ENCODE measurements around the gene SLC2A4RG. TPM values are rescaled to one million over a fixed set of nuclear protein-coding genes. Genes with fewer than 3 reads are reported as not detected.

SLC2A4RG gene
- total RNA-seq, 1 experiment from 2014 or later, result 18.6 TPM

DNA sequence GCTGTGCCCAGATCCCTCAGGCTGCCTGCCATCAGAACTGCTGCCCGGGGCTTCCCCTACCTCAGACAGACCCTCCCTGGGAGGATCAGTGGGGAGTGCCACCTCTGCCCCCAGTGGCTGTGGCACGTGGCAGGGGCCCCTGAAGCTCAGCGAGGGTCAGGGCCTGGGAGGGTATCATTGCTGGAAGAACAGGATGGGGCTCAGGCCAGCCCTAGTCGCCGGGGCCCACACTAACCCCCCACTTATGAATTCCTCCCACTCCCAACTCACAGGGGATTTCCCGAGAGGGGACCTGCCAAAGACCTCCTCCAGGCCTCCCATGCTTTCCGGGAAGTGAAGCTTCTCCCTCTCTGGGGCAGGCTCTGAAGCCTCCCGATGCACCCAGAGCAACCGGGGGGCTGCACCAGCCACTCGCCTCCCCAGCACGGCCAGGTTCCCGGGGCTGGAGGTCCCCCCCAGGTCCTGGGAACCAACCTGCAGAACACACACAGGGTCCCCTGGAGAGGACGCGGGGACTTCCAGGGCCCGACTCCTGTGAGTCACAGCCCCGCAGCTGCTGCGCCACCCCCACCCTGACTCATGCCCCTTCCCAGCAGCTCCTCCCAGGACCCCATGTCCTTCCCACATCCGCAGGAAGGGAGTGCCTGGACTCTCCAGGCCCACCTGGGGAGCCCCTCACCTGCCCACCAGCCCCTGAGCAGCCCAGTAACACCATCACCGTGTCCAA lies 40.7 kb upstream of the SLC2A4RG start:
- Histone ChIP-seq H3K9me2 (replicated peaks; ENCODE audit: insufficient read depth, low read length) (no peaks in the 10 kb centered on the region), H3K4me3 (ENCODE audit: low read length) (no peak overlapping the region), H3K9ac (ENCODE audit: low read length) (no peak overlapping the region), H4K20me1 (ENCODE audit: insufficient read depth, low read depth, low read length) (no peaks in the 10 kb centered on the region), H3K4me1 (ENCODE audit: low read length) (peaks cover 7% of the 10 kb centered on the region), H3K79me2 (ENCODE audit: low read length) (no peaks in the 10 kb centered on the region), H3K4me2 (ENCODE audit: low read depth, low read length, poor library complexity, severe bottlenecking) (no peak overlapping the region), H3K27ac (ENCODE audit: low read length) (no peak overlapping the region), H2AFZ (ENCODE audit: low read length) (no peak overlapping the region), H3K36me3 (ENCODE audit: insufficient read depth, low read length) (peaks cover 9% of the 10 kb centered on the region; the same call in 1 of the 2 replicates), H3K9me3 (ENCODE audit: low read length) (no peaks in the 10 kb centered on the region), H3K27me3 (ENCODE audit: low read length) (no peaks in the 10 kb centered on the region)
- DNase-seq, result no peak

DNA sequence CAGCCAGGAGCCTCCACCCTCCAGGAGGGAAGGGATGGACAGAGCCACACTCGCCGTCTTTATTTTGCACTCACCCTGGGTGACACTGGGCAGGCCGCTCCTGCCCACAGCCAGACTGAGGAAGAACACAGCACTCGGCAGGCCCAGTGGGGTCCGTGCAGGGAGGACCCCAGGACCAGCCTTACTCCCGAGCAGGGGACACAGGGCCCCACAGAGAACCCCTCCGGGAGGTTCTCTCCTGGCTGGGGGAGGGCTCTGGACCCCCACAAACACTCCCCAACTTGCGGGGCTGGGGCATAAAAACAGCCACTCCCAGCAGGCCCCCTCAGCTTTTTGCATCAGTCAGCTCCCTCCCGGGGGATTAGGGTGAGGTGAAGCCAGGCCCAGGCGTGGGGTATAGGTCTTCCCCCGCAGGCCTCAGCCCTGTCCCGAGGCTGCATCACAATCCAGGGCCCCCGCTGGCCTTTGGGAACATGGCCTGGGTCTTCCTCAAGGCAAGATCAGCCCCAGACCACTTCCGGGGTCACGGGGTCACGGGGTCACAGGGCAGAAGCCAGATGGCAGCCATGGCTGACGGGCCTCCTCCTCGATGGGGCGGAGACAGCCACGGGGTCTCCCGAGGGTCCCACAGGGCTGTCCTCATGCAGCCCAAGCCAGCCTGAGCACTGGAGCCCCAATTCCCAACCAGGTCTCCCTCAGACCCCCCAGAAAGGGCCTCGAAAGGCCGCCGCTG lies 39.9 kb upstream of the SLC2A4RG start:
- Histone ChIP-seq H4K20me1 (ENCODE audit: insufficient read depth, low read depth, low read length) (no peaks in the 10 kb centered on the region), H3K9ac (ENCODE audit: low read length) (no peak overlapping the region), H3K79me2 (ENCODE audit: low read length) (no peaks in the 10 kb centered on the region), H3K9me3 (ENCODE audit: low read length) (no peaks in the 10 kb centered on the region), H3K27me3 (ENCODE audit: low read length) (no peaks in the 10 kb centered on the region), H3K4me1 (ENCODE audit: low read length) (peaks cover 7% of the 10 kb centered on the region), H3K9me2 (replicated peaks; ENCODE audit: insufficient read depth, low read length) (no peaks in the 10 kb centered on the region), H3K36me3 (ENCODE audit: insufficient read depth, low read length) (peaks cover 5% of the 10 kb centered on the region; the same call in 1 of the 2 replicates), H3K4me2 (ENCODE audit: low read depth, low read length, poor library complexity, severe bottlenecking) (no peak overlapping the region), H3K27ac (ENCODE audit: low read length) (no peak overlapping the region), H3K4me3 (ENCODE audit: low read length) (no peak overlapping the region), H2AFZ (ENCODE audit: low read length) (no peak overlapping the region)
- peak; percentile 52 for DNase-seq

DNA sequence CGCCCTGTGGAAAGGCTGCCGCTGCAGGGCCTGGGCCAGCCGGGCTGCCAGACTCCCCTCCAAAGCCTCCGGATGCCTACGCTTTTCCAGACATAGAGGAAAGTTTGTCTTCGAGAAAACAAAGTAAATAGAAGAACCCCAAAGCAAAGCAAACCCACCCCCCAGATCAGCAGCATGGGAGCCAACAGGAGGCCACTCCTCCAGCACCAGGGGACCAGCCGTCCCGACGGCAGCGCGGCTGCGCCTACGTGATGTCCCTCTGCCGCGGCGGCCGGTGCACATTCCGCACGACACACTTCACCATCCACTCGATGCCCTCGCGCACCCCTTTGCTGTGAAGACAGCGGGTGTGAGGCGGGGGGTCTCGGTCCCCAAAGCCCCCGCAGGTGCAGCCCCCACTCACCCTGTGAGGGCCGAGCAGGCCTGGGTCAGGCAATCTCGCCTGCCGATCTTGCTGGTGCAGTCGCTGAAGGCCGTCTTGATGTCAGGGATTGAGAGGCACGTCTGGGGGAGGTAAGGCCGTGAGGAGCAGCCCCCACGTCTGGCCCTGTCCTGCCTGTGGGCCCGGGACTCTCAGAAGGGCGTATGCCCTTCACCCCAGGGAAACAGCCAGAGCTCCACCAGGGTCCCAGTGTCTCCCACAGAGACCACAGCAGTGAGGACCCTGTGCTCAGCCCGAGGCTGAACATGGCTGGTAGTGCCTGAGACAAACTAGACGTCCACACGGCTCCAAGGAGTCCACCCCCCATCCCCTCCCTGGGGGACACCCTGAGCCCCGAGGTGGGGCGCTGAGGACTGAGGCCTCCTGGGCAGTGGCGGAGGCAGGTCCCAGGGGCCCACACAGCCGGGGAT lies 39.2 kb upstream of the SLC2A4RG start:
- Histone ChIP-seq H3K27me3 (ENCODE audit: low read length) (no peaks in the 10 kb centered on the region), H3K36me3 (ENCODE audit: insufficient read depth, low read length) (peaks cover 8% of the 10 kb centered on the region), H3K79me2 (ENCODE audit: low read length) (peaks cover under 1% of the 10 kb centered on the region; the same call in 1 of the 2 replicates), H2AFZ (ENCODE audit: low read length) (no peak overlapping the region), H3K4me1 (ENCODE audit: low read length) (peaks cover 7% of the 10 kb centered on the region), H4K20me1 (ENCODE audit: insufficient read depth, low read depth, low read length) (no peaks in the 10 kb centered on the region), H3K4me3 (ENCODE audit: low read length) (no peak overlapping the region), H3K9me2 (replicated peaks; ENCODE audit: insufficient read depth, low read length) (no peaks in the 10 kb centered on the region), H3K9me3 (ENCODE audit: low read length) (no peaks in the 10 kb centered on the region), H3K9ac (ENCODE audit: low read length) (no peak overlapping the region), H3K4me2 (ENCODE audit: low read depth, low read length, poor library complexity, severe bottlenecking) (no peak overlapping the region), H3K27ac (ENCODE audit: low read length) (no peak overlapping the region)
- DNase-seq, result no peak

DNA sequence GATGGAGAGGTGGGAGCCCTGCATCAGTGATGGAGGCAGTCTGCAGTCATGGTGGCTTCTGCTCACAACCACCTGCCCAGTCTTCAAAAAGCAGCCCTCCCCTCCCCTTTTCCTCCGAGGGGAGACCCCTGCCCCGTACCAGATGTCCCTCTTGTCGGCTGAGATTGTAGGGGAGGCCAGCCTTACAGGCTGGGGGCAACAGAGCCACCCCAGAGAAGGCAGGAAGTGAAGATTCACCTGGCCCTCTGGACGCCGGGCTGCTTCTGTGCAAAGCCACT lies 38.6 kb upstream of the SLC2A4RG start:
- H3K9me3 ChIP-seq (ENCODE audit: low read length), result no peaks in the 10 kb centered on the region
- no peak overlapping the region for H2AFZ ChIP-seq (ENCODE audit: low read length)
- H3K79me2 ChIP-seq (ENCODE audit: low read length), result peaks cover 6% of the 10 kb centered on the region
- H3K4me3 ChIP-seq (ENCODE audit: low read length), result no peak overlapping the region
- no peak overlapping the region for H3K27ac ChIP-seq (ENCODE audit: low read length)
- no peaks in the 10 kb centered on the region; the same call in 1 of the 2 replicates for H4K20me1 ChIP-seq (ENCODE audit: insufficient read depth, low read depth, low read length)
- peaks cover 9% of the 10 kb centered on the region for H3K4me1 ChIP-seq (ENCODE audit: low read length)
- peaks cover 13% of the 10 kb centered on the region for H3K36me3 ChIP-seq (ENCODE audit: insufficient read depth, low read length)
- DNase-seq, result no peak
- H3K9ac ChIP-seq (ENCODE audit: low read length), result no peak overlapping the region
- H3K9me2 ChIP-seq (replicated peaks; ENCODE audit: insufficient read depth, low read length), result no peaks in the 10 kb centered on the region
- H3K27me3 ChIP-seq (ENCODE audit: low read length), result no peaks in the 10 kb centered on the region
- no peak overlapping the region for H3K4me2 ChIP-seq (ENCODE audit: low read depth, low read length, poor library complexity, severe bottlenecking)

DNA sequence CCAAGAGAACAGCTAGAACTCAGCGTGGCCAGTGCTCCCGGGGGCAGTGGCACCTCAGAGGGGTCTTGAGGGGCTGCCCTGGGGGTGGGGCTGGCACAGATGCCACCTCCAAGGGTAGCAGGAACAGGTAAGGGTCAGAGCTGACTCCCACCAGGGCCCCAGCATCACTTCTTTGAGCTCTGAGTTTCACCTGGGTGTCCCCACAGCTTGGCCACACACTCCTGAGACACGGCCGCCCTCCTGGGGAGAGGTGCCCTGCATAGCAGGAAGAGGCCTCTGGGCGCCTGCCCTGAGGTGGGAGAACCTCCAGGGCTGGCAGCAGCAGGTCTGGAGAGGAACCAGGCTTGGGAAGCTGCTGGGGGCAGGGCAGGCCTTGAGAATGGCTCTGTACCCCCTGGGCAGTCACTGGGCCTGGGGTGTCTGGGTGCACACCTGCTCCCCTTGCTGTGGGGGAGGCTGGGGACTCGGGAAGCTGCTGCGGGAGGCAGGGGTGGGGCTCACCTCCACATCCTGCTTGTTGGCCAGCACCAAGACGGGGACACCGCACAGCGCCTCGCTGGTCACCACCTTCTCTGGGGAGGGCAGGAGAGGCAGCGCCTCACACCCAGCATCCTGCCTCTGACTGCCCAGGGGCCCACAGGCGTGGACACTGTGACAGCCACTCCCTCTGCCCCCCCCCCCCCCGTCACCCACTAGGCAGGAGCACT lies 38.1 kb upstream of the SLC2A4RG start:
- Histone ChIP-seq H3K9me2 (replicated peaks; ENCODE audit: insufficient read depth, low read length) (no peaks in the 10 kb centered on the region), H3K9me3 (ENCODE audit: low read length) (no peaks in the 10 kb centered on the region), H3K27ac (ENCODE audit: low read length) (no peak overlapping the region), H2AFZ (ENCODE audit: low read length) (no peak overlapping the region), H3K4me2 (ENCODE audit: low read depth, low read length, poor library complexity, severe bottlenecking) (no peak overlapping the region), H3K27me3 (ENCODE audit: low read length) (no peaks in the 10 kb centered on the region), H3K4me1 (ENCODE audit: low read length) (peaks cover 14% of the 10 kb centered on the region), H3K4me3 (ENCODE audit: low read length) (no peak overlapping the region), H3K9ac (ENCODE audit: low read length) (no peak overlapping the region), H3K79me2 (ENCODE audit: low read length) (peaks cover 11% of the 10 kb centered on the region), H3K36me3 (ENCODE audit: insufficient read depth, low read length) (peaks cover 14% of the 10 kb centered on the region), H4K20me1 (ENCODE audit: insufficient read depth, low read depth, low read length) (peaks cover 2% of the 10 kb centered on the region; the same call in 1 of the 2 replicates)
- DNase-seq, result no peak

DNA sequence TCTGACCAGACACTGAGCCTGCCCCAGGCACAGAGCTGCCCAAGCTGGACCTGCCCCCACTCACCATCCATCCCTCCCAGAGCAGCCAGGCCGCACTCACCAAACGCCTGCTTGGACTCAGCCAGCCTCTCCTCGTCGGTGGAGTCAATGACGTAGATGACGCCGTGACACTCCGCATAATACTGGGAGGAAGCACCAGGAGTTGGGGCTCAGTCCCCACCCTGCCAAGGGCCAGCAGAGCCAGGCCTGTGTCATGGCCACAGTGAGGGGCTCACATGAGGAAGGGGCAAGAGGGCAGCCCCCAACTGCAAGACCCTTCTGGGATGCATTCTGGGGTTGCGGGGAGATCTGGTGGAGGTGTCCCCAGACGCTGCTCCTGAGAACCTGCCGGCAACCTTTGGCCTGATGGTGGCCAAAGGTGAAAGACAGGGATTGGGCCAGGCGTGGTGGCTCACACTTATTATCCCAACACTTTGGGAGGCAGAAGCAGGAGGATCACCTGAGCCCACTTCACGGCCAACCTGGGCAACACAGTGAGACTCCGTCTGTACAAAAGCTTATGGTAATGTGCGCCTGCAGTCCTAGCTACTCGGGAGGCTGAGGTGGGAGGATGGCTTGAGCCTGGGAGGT lies 37.4 kb upstream of the SLC2A4RG start:
- no peak overlapping the region for H3K4me2 ChIP-seq (ENCODE audit: low read depth, low read length, poor library complexity, severe bottlenecking)
- peaks cover 8% of the 10 kb centered on the region; the same call in 1 of the 2 replicates for H4K20me1 ChIP-seq (ENCODE audit: insufficient read depth, low read depth, low read length)

DNA sequence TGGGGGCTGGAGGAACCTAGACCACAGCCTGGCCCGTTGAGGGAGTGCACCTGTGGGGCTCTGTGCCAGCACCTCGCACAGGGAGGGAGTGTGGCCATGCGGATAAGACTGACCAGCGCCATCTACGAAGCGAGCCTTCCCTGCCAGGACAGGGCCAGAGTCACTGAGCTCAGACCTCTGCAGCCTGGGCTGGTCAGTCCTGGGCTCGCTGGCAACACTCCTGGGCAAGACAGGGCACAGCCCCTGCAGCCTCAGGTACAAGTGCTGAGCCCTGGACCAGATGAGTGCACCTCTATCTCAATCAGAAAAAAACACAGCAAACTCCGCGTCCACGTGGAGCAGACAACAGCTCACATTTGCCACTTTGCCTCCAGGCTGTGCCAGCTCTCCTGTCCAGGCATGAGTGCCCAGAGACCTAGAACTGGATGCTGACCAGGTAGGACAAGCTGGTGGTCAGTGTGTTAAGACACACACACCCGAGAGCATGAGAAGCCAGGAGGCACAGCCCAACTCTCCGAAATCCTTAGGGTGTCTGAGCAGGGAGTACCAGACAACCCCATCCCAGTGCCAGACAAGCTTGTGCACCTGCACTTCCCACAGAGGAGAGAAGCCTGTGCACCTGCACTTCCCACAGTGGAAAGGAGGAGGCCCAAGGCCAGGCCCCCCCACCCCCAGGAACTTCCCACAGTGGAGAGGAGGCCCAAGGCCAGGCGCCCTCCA lies 36.7 kb upstream of the SLC2A4RG start:
- no peak overlapping the region for H2AFZ ChIP-seq (ENCODE audit: low read length)
- H3K4me2 ChIP-seq (ENCODE audit: low read depth, low read length, poor library complexity, severe bottlenecking), result no peak overlapping the region
- H3K79me2 ChIP-seq (ENCODE audit: low read length), result peaks cover 23% of the 10 kb centered on the region
- H3K4me1 ChIP-seq (ENCODE audit: low read length), result peaks cover 17% of the 10 kb centered on the region
- H3K4me3 ChIP-seq (ENCODE audit: low read length), result no peak overlapping the region
- H3K27me3 ChIP-seq (ENCODE audit: low read length), result no peaks in the 10 kb centered on the region
- H3K9me2 ChIP-seq (replicated peaks; ENCODE audit: insufficient read depth, low read length), result no peaks in the 10 kb centered on the region
- H4K20me1 ChIP-seq (ENCODE audit: insufficient read depth, low read depth, low read length), result peaks cover 8% of the 10 kb centered on the region; the same call in 1 of the 2 replicates
- no peaks in the 10 kb centered on the region for H3K9me3 ChIP-seq (ENCODE audit: low read length)
- DNase-seq, result no peak
- H3K9ac ChIP-seq (ENCODE audit: low read length), result no peak overlapping the region
- peaks cover 14% of the 10 kb centered on the region for H3K36me3 ChIP-seq (ENCODE audit: insufficient read depth, low read length)
- no peak overlapping the region for H3K27ac ChIP-seq (ENCODE audit: low read length)

More for the DNA sequence above, 37.4 kb upstream of the SLC2A4RG start:
- no peaks in the 10 kb centered on the region for H3K27me3 ChIP-seq (ENCODE audit: low read length)
- no peak overlapping the region for H3K9ac ChIP-seq (ENCODE audit: low read length)
- DNase-seq, result no peak
- peaks cover 17% of the 10 kb centered on the region for H3K4me1 ChIP-seq (ENCODE audit: low read length)
- no peaks in the 10 kb centered on the region for H3K9me3 ChIP-seq (ENCODE audit: low read length)
- peaks cover 14% of the 10 kb centered on the region for H3K36me3 ChIP-seq (ENCODE audit: insufficient read depth, low read length)
- H3K79me2 ChIP-seq (ENCODE audit: low read length), result peaks cover 17% of the 10 kb centered on the region
- no peak overlapping the region for H3K27ac ChIP-seq (ENCODE audit: low read length)
- no peak overlapping the region for H3K4me3 ChIP-seq (ENCODE audit: low read length)
- H2AFZ ChIP-seq (ENCODE audit: low read length), result no peak overlapping the region
- no peaks in the 10 kb centered on the region for H3K9me2 ChIP-seq (replicated peaks; ENCODE audit: insufficient read depth, low read length)

Measured in Karpas-422 (cell line).